Measurements from ENCODE around the gene KRTCAP2.

Gene KRTCAP2

GRCh38 chr1:155178441-155179111 is 5.5 kb upstream of the KRTCAP2 start:
- TF ChIP-seq CTCF (conservative IDR thresholded peaks at IDR 0.05; ENCODE audit: low read depth, low read length): no peak
- no peak overlapping the region for H3K4me3 ChIP-seq (ENCODE audit: low read length)
- DNase-seq (ENCODE audit: low read depth): no peak

- H3K4me3 ChIP-seq (ENCODE audit: low read length): no peak overlapping the region
- no peak for TF ChIP-seq CTCF (conservative IDR thresholded peaks at IDR 0.05; ENCODE audit: low read depth, low read length)
- no peak for DNase-seq (ENCODE audit: low read depth)
These were observed 4.8 kb upstream of the KRTCAP2 start for GRCh38 chr1:155177918-155178281.

- H3K4me3 ChIP-seq (ENCODE audit: low read length): no peak overlapping the region
- no peak for DNase-seq (ENCODE audit: low read depth)
These were observed 4.3 kb upstream of the KRTCAP2 start for GRCh38 chr1:155177192-155177917.

GRCh38 chr1:155176544-155177071 is 3.5 kb upstream of the KRTCAP2 start:
- peak; percentile 94 for TF ChIP-seq CTCF (conservative IDR thresholded peaks at IDR 0.05; ENCODE audit: low read depth, low read length)
- H3K4me3 ChIP-seq (ENCODE audit: low read length): no peak overlapping the region
- no peak for DNase-seq (ENCODE audit: low read depth)

More at GRCh38 chr1:155177192-155177917, 4.3 kb upstream of the KRTCAP2 start:
- no peak for TF ChIP-seq CTCF (conservative IDR thresholded peaks at IDR 0.05; ENCODE audit: low read depth, low read length)

- DNase-seq (ENCODE audit: low read depth): no peak
These were observed 2.8 kb upstream of the KRTCAP2 start for GRCh38 chr1:155175927-155176371.

GRCh38 chr1:155175281-155175926 is 2.3 kb upstream of the KRTCAP2 start:
- peak overlapping the region; percentile 96 for H3K4me3 ChIP-seq (ENCODE audit: low read length)
- no peak for DNase-seq (ENCODE audit: low read depth)

More at GRCh38 chr1:155175927-155176371, 2.8 kb upstream of the KRTCAP2 start:
- peak; percentile 1 for TF ChIP-seq CTCF (conservative IDR thresholded peaks at IDR 0.05; ENCODE audit: low read depth, low read length)
- no peak overlapping the region for H3K4me3 ChIP-seq (ENCODE audit: low read length)

More at GRCh38 chr1:155175281-155175926, 2.3 kb upstream of the KRTCAP2 start:
- TF ChIP-seq CTCF (conservative IDR thresholded peaks at IDR 0.05; ENCODE audit: low read depth, low read length): no peak

Data from retinal pigment epithelial cell (primary cell).